Kidney epithelial cell (primary cell): ENCODE measurements around the gene CDH13. TPM values are rescaled to one million over a fixed set of nuclear protein-coding genes. Genes with fewer than 3 reads are reported as not detected.

Experiments
- DNase-seq: peaks from one replicate; pipeline ENCODE4 v3.0.0-alpha.2; 2010; ENCODE audit warnings: low read depth
- H3K27me3 ChIP-seq: 2 replicates; pipeline ENCODE4 v1.6.0; 2011; ENCODE audit warnings: low read length; ENCODE audit not compliant: control insufficient read depth, insufficient read depth
- H3K36me3 ChIP-seq: 2 replicates; pipeline ENCODE4 v1.5.1; 2011; ENCODE audit warnings: low read length; ENCODE audit not compliant: control insufficient read depth, insufficient read depth
- H3K4me3 ChIP-seq: 2 replicates; pipeline ENCODE4 v1.5.1; 2011; ENCODE audit warnings: low read depth, mild to moderate bottlenecking, control low read depth, low read length
- CTCF ChIP-seq: IDR thresholded peaks from 2 replicates; pipeline ENCODE4 v1.5.1; 2011; ENCODE audit warnings: mild to moderate bottlenecking, moderate library complexity, low read length, control low read depth, inconsistent platforms; ENCODE audit not compliant: insufficient read depth, poor library complexity, severe bottlenecking
- total RNA-seq: library from RNA; depleted of rRNA; stranded (reverse); fragments of >200 nt; gene quantifications from 2 replicates; pipeline ENCODE4 v1.2.3, GENCODE V29; 2015

CDH13 gene
- total RNA-seq, 1 donor from 2014 or later, result 32.8 TPM

GRCh38 chr16:83794860-83795554 is 1168.2 kb downstream of the CDH13 start:
- Histone ChIP-seq H3K4me3 (no peak overlapping the region), H3K36me3 (no peaks in the 10 kb centered on the region), H3K27me3 (no peaks in the 10 kb centered on the region)
- TF ChIP-seq CTCF, result no peak
- no peak for DNase-seq

- Histone ChIP-seq H3K4me3 (no peak overlapping the region), H3K36me3 (no peaks in the 10 kb centered on the region), H3K27me3 (no peaks in the 10 kb centered on the region)
- no peak for DNase-seq
- no peak for TF ChIP-seq CTCF
Observed at GRCh38 chr16:83797013-83797412, 1170.2 kb downstream of the CDH13 start.

GRCh38 chr16:83799336-83799735 is 1172.6 kb downstream of the CDH13 start:
- Histone ChIP-seq H3K27me3 (no peaks in the 10 kb centered on the region), H3K4me3 (no peak overlapping the region), H3K36me3 (no peaks in the 10 kb centered on the region)
- TF ChIP-seq CTCF, result no peak
- DNase-seq, result no peak

GRCh38 chr16:83802135-83802534 is 1175.4 kb downstream of the CDH13 start:
- H3K4me3 ChIP-seq, result no peak overlapping the region
- no peak for DNase-seq
- H3K27me3 ChIP-seq, result no peaks in the 10 kb centered on the region

GRCh38 chr16:83802554-83803205 is 1175.9 kb downstream of the CDH13 start:
- no peak for TF ChIP-seq CTCF
- no peak for DNase-seq
- no peaks in the 10 kb centered on the region for H3K27me3 ChIP-seq
- H3K4me3 ChIP-seq, result no peak overlapping the region
- H3K36me3 ChIP-seq, result no peaks in the 10 kb centered on the region

More at GRCh38 chr16:83802135-83802534, 1175.4 kb downstream of the CDH13 start:
- TF ChIP-seq CTCF, result no peak
- H3K36me3 ChIP-seq, result no peaks in the 10 kb centered on the region
